GM23248 (cell line): ENCODE results near the gene KCNA2. TPM values are rescaled to one million over a fixed set of nuclear protein-coding genes. Genes with fewer than 3 reads are reported as not detected.

Source experiments
- DNase-seq: peaks from one replicate; pipeline ENCODE4 v3.0.0-alpha.2; 2015
- H2AFZ ChIP-seq: fragments of 200-600 bp; sonication (generic); 2 replicates; pipeline ENCODE4 v1.6.1; 2016; ENCODE audit warnings: antibody characterized with exemption
- H3F3A ChIP-seq: fragments of 200-600 bp; sonication (generic); 2 replicates; pipeline ENCODE4 v1.6.1; 2016; ENCODE audit warnings: mild to moderate bottlenecking, antibody characterized with exemption, mixed run types; ENCODE audit not compliant: insufficient read depth
- H3K27ac ChIP-seq: fragments of 200-600 bp; sonication (generic); 2 replicates; pipeline ENCODE4 v1.5.1; 2016; ENCODE audit warnings: mild to moderate bottlenecking
- H3K27me3 ChIP-seq: fragments of 200-600 bp; sonication (generic); replicated peaks from 2 replicates; pipeline ENCODE4 v1.6.1; 2016; ENCODE audit warnings: mild to moderate bottlenecking; ENCODE audit not compliant: insufficient read depth
- H3K36me3 ChIP-seq: fragments of 200-600 bp; sonication (generic); 2 replicates; pipeline ENCODE4 v1.6.1; 2016; ENCODE audit warnings: low read depth, mild to moderate bottlenecking
- H3K4me1 ChIP-seq: fragments of 200-600 bp; sonication (generic); 2 replicates; pipeline ENCODE4 v1.6.1; 2016; ENCODE audit warnings: mild to moderate bottlenecking; ENCODE audit not compliant: insufficient read depth
- H3K4me2 ChIP-seq: fragments of 200-600 bp; sonication (generic); one replicate; pipeline ENCODE4 v1.6.1; 2016; ENCODE audit warnings: mild to moderate bottlenecking; ENCODE audit not compliant: unreplicated experiment
- H3K4me3 ChIP-seq: fragments of 200-600 bp; sonication (generic); 2 replicates; pipeline ENCODE4 v1.5.1; 2016; ENCODE audit warnings: mild to moderate bottlenecking
- H3K79me2 ChIP-seq: fragments of 200-600 bp; sonication (generic); 2 replicates; pipeline ENCODE4 v1.6.1; 2016; ENCODE audit warnings: mild to moderate bottlenecking; ENCODE audit not compliant: insufficient read depth
- H3K9ac ChIP-seq: fragments of 200-600 bp; sonication (generic); 2 replicates; pipeline ENCODE4 v1.6.1; 2016; ENCODE audit warnings: mild to moderate bottlenecking
- H3K9me2 ChIP-seq: fragments of 200-600 bp; sonication (generic); 2 replicates; pipeline ENCODE4 v1.6.1; 2016; ENCODE audit warnings: mixed run types, mild to moderate bottlenecking, moderate library complexity; ENCODE audit not compliant: insufficient read depth
- H3K9me3 ChIP-seq: fragments of 200-600 bp; sonication (generic); one replicate; pipeline ENCODE4 v1.6.1; 2017; ENCODE audit warnings: low read depth
- H4K20me1 ChIP-seq: fragments of 200-600 bp; sonication (generic); 2 replicates; pipeline ENCODE4 v1.6.0; 2016; ENCODE audit not compliant: insufficient read depth
- EZH2 ChIP-seq: fragments of 200-600 bp; sonication (generic); IDR thresholded peaks from 2 replicates; pipeline ENCODE4 v1.6.1; 2018; ENCODE audit warnings: antibody characterized with exemption, mild to moderate bottlenecking; ENCODE audit not compliant: insufficient read depth, poor library complexity, severe bottlenecking
- EZH2phosphoT487 ChIP-seq: fragments of 200-600 bp; sonication (generic); IDR thresholded peaks from 2 replicates; pipeline ENCODE4 v1.6.1; 2018; ENCODE audit warnings: antibody characterized with exemption, moderate library complexity, mild to moderate bottlenecking, low read depth; ENCODE audit not compliant: insufficient read depth
- WGBS, 2 experiments: methylation state at CpG; one replicate each; pipeline ENCODE4 v1.1.6; 2015 to 2017; ENCODE audit warnings: low lambda C conversion rate in 2 of 2, low coverage in 1 of 2; ENCODE audit errors: missing lambda C conversion rate in 2 of 2; 5-methylcytosine and 5-hydroxymethylcytosine counted together
- in situ Hi-C: fragments of 300-500 bp; cut with MboI; formaldehyde crosslinking; loops from 2 replicates; pipeline ENCODE4 v1.15.0; 2020
- polyA plus RNA-seq: library from polyadenylated mRNA; unstranded; fragments of >200 nt; fragmentation: Nextera tagmentation; extraction: Ambion mirVana; gene quantifications from 2 replicates; pipeline ENCODE4 v1.2.1, GENCODE V29; 2016
- total RNA-seq: library from RNA; depleted of rRNA; stranded (reverse); fragments of >200 nt; shearing (Covaris generic); gene quantifications from 2 replicates; pipeline ENCODE4 v1.2.3, GENCODE V29; 2014

Gene KCNA2
- total and polyA plus RNA-seq, 2 experiments from 2014 or later = not detected

DNA sequence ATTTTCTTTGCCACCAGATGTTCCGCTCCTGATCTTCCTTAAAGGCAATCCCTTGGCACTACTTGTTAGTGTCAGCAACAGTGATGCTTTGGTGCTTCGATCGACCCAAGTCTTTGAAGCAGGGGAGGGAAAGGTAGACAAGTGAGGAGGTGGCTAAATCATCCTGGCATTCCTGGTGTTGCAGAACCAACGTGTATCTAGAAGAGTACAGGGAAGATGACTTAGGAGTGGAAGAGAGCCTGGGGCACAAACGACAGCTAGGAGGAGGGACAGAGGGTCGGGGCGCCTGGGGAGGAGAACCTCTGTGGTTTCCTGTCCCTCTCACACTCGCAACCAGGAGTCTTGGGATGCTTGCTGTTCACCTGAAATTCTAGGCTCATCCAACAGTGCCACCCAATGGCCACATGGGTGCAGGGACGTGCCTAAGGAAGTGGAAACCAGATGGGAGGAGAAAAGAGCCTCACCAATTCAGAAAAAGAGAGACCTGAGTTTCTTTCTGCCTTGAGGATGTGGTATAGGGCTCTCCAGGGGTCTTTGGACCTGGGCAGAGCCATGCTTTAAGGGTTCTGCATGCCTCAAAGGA lies 9.5 kb upstream of the KCNA2 start:
- Histone ChIP-seq H3F3A (no peaks in the 10 kb centered on the region), H3K27me3 (peaks cover 27% of the 10 kb centered on the region; the same call in 1 of the 2 replicates), H3K9me2 (no peaks in the 10 kb centered on the region), H3K4me1 (no peaks in the 10 kb centered on the region), H3K4me3 (no peak overlapping the region), H3K9ac (no peak overlapping the region), H3K9me3 (no peaks in the 10 kb centered on the region), H2AFZ (no peak overlapping the region), H3K36me3 (no peaks in the 10 kb centered on the region), H3K27ac (no peak overlapping the region), H3K4me2 (no peak overlapping the region), H4K20me1 (no peaks in the 10 kb centered on the region), H3K79me2 (no peaks in the 10 kb centered on the region)
- in situ Hi-C loops = no loop called here
- TF ChIP-seq EZH2phosphoT487 = no peak
- no peak for TF ChIP-seq EZH2
- 20 to 21% methylated on average over 9 of the region's 9 CpGs for WGBS, 2 experiments
- peak; percentile 70 for DNase-seq

- Histone ChIP-seq H3K4me2 (no peak overlapping the region), H3K9me2 (no peaks in the 10 kb centered on the region), H4K20me1 (no peaks in the 10 kb centered on the region), H3K9ac (no peak overlapping the region), H2AFZ (no peak overlapping the region), H3F3A (no peaks in the 10 kb centered on the region), H3K36me3 (no peaks in the 10 kb centered on the region), H3K4me1 (no peaks in the 10 kb centered on the region), H3K27ac (no peak overlapping the region), H3K27me3 (peaks cover 47% of the 10 kb centered on the region), H3K4me3 (no peak overlapping the region), H3K79me2 (no peaks in the 10 kb centered on the region), H3K9me3 (no peaks in the 10 kb centered on the region)
- WGBS, 2 experiments = 38 to 42% methylated on average over 10 of the region's 10 CpGs
- DNase-seq = no peak
- no peak for TF ChIP-seq EZH2phosphoT487
- no peak for TF ChIP-seq EZH2
- in situ Hi-C loops = no loop called here
Measured at GRCh38 chr1:110612060-110612745, 6.0 kb upstream of the KCNA2 start.

- H4K20me1 ChIP-seq = no peaks in the 10 kb centered on the region
- no peaks in the 10 kb centered on the region for H3F3A ChIP-seq
- H3K9ac ChIP-seq = no peak overlapping the region
- TF ChIP-seq EZH2phosphoT487 = no peak
- TF ChIP-seq EZH2 = no peak
- WGBS, 2 experiments = 33 to 36% methylated on average over 4 of the region's 4 CpGs
- DNase-seq = no peak
- in situ Hi-C loops = no loop called here
- H3K36me3 ChIP-seq = no peaks in the 10 kb centered on the region
- H2AFZ ChIP-seq = no peak overlapping the region
- no peaks in the 10 kb centered on the region for H3K9me2 ChIP-seq
- H3K27me3 ChIP-seq = peaks cover 55% of the 10 kb centered on the region
- H3K27ac ChIP-seq = no peak overlapping the region
- 0 out of 2 replicates have a peak, but pooled peaks cover 3% of the 10 kb centered on the region for H3K4me1 ChIP-seq
- H3K79me2 ChIP-seq = no peaks in the 10 kb centered on the region
- H3K9me3 ChIP-seq = no peaks in the 10 kb centered on the region
- H3K4me3 ChIP-seq = no peak overlapping the region
- no peak overlapping the region for H3K4me2 ChIP-seq
Measured at GRCh38 chr1:110610696-110611286, 4.6 kb upstream of the KCNA2 start.

DNA sequence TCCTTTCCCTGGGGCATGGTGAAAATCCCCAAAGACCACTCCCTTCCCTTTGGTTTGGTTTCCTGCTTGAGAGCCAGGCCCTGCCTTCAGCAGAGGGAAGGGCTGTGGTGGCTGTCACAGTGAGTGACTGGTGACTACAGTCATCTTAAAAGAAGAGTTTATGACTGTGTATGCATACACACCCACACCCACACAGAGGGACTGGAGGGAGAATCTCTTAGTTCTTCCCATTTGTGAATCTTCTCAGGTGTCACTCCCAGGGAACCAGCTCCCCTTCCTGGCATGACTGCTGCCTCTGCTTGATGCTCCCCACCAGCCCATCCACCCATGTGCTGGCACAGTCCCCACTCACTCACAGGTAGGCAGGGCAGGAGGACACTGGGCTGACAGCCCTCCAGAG lies 3.9 kb upstream of the KCNA2 start:
- Histone ChIP-seq H3K4me3 (no peak overlapping the region), H3K36me3 (no peaks in the 10 kb centered on the region), H3K4me1 (0 out of 2 replicates have a peak, but pooled peaks cover 3% of the 10 kb centered on the region), H3K9ac (no peak overlapping the region), H3K27me3 (peaks cover 62% of the 10 kb centered on the region), H3K9me3 (no peaks in the 10 kb centered on the region), H3F3A (no peaks in the 10 kb centered on the region), H3K4me2 (no peak overlapping the region), H4K20me1 (no peaks in the 10 kb centered on the region), H3K27ac (no peak overlapping the region), H2AFZ (no peak overlapping the region), H3K79me2 (no peaks in the 10 kb centered on the region), H3K9me2 (no peaks in the 10 kb centered on the region)
- TF ChIP-seq EZH2phosphoT487 (no peak), EZH2 (no peak)
- no peak for DNase-seq
- in situ Hi-C loops = no loop called here
